GM12892 (cell line): Measurements from ENCODE around the gene SLC47A2.

Experiments
- POLR2A ChIP-seq: IDR thresholded peaks from 2 replicates; pipeline ENCODE4 v1.6.1; 2011; ENCODE audit warnings: low read depth, low read length, control low read depth
- TAF1 ChIP-seq: IDR thresholded peaks from 2 replicates; pipeline ENCODE4 v1.6.1; 2011; ENCODE audit warnings: low read depth, mild to moderate bottlenecking, control low read depth, low read length, borderline replicate concordance

GRCh38 chr17:19726631-19727376 is 10.4 kb upstream of the SLC47A2 start:
- no peak for TF ChIP-seq TAF1
- TF ChIP-seq POLR2A = no peak
